Small intestine (tissue), 7 donors: ENCODE data around the gene ZNF407. TPM values are rescaled to one million over a fixed set of nuclear protein-coding genes. Genes with fewer than 3 reads are reported as not detected.
A peak's percentile ranks its signal among the peaks of the same experiment; 100 is the strongest.

Experiments used
- DNase-seq, 2 donors: peaks; one replicate each; pipeline versions ENCODE4 v3.0.0 to v3.0.0-alpha.2; 2013
- FAIRE-seq: peaks from 2 replicates; lab custom pipeline; 2012; peaks lifted over from hg19 to GRCh38; lab: Jason Lieb, UNC
- H3K27ac ChIP-seq, 3 donors: one replicate each; pipeline ENCODE4 v1.5.1; 2013; ENCODE audit warnings: low read length in 2 of 3, mild to moderate bottlenecking in 2 of 3, control low read depth in 1 of 3, inconsistent platforms in 1 of 3, low read depth in 1 of 3, moderate library complexity in 1 of 3
- H3K27me3 ChIP-seq, 3 donors: one replicate each; pipeline ENCODE4 v1.6.1; 2013; ENCODE audit warnings: low read length in 3 of 3, inconsistent platforms in 1 of 3; ENCODE audit not compliant: control insufficient read depth in 3 of 3, insufficient read depth in 3 of 3
- H3K36me3 ChIP-seq, 3 donors: one replicate each; pipeline ENCODE4 v1.6.1; 2013; ENCODE audit warnings: low read length in 3 of 3, inconsistent platforms in 1 of 3, low read depth in 1 of 3, mild to moderate bottlenecking in 1 of 3, moderate library complexity in 1 of 3; ENCODE audit not compliant: control insufficient read depth in 3 of 3, insufficient read depth in 2 of 3
- H3K4me1 ChIP-seq, 3 donors: one replicate each; pipeline ENCODE4 v1.6.1; 2013; ENCODE audit warnings: low read length in 2 of 3, inconsistent platforms in 1 of 3, low read depth in 1 of 3, mild to moderate bottlenecking in 1 of 3, moderate library complexity in 1 of 3; ENCODE audit not compliant: control insufficient read depth in 3 of 3, insufficient read depth in 2 of 3
- H3K4me3 ChIP-seq, 3 donors: one replicate each; pipeline ENCODE4 v1.5.1; 2013; ENCODE audit warnings: low read length in 3 of 3, control low read depth in 1 of 3, inconsistent platforms in 1 of 3, low read depth in 1 of 3, mild to moderate bottlenecking in 1 of 3, moderate library complexity in 1 of 3
- H3K9me3 ChIP-seq, 2 donors: one replicate each; pipeline ENCODE4 v1.6.1; 2013; ENCODE audit warnings: low read depth in 1 of 2, low read length in 1 of 2; ENCODE audit not compliant: control insufficient read depth in 2 of 2, insufficient read depth in 1 of 2
- WGBS, 3 donors: extraction: QIAGEN DNeasy Blood & Tissue Kit; methylation state at CpG; one replicate each; pipeline ENCODE4 v1.1.7; 2013; 5-methylcytosine and 5-hydroxymethylcytosine counted together
- polyA plus RNA-seq, 4 donors: library from polyadenylated mRNA; stranded (reverse) in 3 of 4; unstranded in 1 of 4; fragments of 200-250 nt in 3 of 4; fragments of 120-200 nt in 1 of 4; gene quantifications; one replicate each; pipeline versions ENCODE4 v1.2.1 to v1.2.3, GENCODE V29; 2013
- donor health status: healthy with polysubstance abuse.
- donor health status: control.
- donor health status: control.
- donor health status: Bipolar disorder and iron deficiency.
- donor health status: healthy.

Gene ZNF407
- polyA plus RNA-seq, 4 donors = 2.7 to 6.3 (median 4.0) TPM

DNA sequence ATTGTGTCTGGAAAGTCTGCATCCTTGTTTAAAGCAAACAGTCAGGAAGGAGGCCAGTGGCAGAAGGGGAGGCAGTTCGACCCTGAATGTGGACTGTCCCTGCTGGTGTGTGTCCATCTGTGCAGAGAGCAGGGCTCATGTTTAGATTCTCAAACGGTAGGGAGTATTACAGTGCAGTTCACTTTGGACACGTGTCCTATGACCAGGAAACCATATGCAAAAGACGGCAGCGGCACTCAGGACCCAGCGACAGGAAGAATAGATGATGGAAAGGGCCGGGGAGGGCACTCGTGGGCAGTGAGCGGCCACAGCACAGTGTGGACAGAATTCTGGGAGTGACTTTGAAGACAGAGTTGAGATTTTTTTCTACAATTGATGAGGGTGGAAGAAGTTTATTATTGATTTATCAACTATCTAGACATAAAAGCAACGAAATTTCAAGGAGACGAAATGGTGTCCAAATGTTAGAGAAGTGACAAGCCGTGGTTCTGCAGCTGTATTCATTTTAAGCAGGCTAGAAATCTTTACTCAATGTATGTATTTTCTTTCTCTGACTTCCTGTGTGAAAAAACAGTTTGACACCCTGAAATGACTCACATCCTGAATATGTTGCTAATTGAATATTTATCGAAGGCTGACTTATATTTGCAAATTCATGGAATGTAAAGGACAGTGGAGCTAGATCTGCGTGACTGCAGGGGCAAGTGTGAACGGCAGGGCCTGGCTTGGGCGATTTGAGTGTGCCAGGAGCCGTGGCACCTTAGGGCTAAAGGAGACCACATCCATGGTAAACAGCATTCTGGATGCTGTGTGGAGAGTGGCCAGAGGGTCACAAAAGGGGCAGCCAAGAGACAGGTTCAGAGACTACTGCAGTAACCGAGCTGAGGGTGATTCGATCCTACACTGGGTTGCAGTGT lies 397.1 kb downstream of the ZNF407 start:
- H3K4me1 ChIP-seq = no peaks in the 10 kb centered on the region
- H3K27me3 ChIP-seq = no peaks in the 10 kb centered on the region
- FAIRE-seq = no peak
- peaks cover 0 to 2% (median 0%) of the 10 kb centered on the region in 3 donors for H3K36me3 ChIP-seq
- DNase-seq = no peak
- H3K4me3 ChIP-seq = no peak overlapping the region
- H3K27ac ChIP-seq = peak overlapping the region in 1 of 3 donors; percentile 77
- WGBS, 3 donors = 62 to 81% (median 64%) methylated on average over 19 of the region's 19 CpGs
- H3K9me3 ChIP-seq = no peaks in the 10 kb centered on the region

DNA sequence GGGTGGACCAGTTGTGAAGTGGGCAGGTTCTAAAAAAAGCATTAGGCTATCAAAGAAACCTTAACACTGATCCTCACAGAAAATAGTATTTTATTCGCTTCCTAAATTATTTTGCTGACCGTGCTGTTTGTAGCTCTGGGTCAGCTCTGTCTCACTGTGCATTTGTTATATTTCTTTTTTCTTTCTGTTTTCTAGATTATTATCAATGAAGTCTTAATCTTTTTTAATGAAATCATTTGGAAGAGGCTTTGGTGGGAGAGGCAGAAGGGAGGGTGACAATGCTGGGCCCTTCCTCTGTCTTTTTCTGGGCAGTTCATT lies 397.7 kb downstream of the ZNF407 start:
- DNase-seq (no peak), FAIRE-seq (no peak)
- Histone ChIP-seq H3K27ac (peak overlapping the region in 1 of 3 donors; percentile 77), H3K27me3 (no peaks in the 10 kb centered on the region), H3K36me3 (peaks cover 0 to 2% (median 0%) of the 10 kb centered on the region in 3 donors), H3K9me3 (no peaks in the 10 kb centered on the region), H3K4me3 (no peak overlapping the region), H3K4me1 (no peaks in the 10 kb centered on the region)
- WGBS, 3 donors = 79 to 92% (median 83%) methylated on average over 2 of the region's 2 CpGs

DNA sequence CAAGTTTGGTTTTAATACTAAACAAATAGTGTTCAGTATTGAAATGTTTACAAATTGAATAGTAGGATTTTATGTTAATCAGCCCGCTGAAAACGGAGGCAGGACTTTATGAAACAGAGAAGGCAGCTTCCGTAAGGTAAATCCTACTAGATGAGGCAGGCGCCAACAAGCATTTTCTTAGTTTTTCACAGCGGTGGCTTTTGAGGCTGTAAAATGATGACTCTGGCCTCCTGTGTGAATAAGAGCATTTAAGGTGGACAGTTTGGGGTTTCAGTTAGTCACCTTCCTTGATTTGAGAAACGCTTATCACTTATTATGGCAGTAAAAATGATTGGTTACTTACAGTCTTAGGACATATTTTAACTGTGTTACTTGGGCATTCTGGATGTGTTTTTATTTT lies 398.4 kb downstream of the ZNF407 start:
- DNase-seq = no peak
- no peaks in the 10 kb centered on the region for H3K4me1 ChIP-seq
- H3K9me3 ChIP-seq = no peaks in the 10 kb centered on the region
- H3K27me3 ChIP-seq = no peaks in the 10 kb centered on the region
- no peak overlapping the region for H3K27ac ChIP-seq
- FAIRE-seq = no peak
- 89 to 93% (median 91%) methylated on average over 6 of the region's 6 CpGs for WGBS, 3 donors
- peaks cover 0 to 2% (median 0%) of the 10 kb centered on the region in 3 donors for H3K36me3 ChIP-seq
- no peak overlapping the region for H3K4me3 ChIP-seq

DNA sequence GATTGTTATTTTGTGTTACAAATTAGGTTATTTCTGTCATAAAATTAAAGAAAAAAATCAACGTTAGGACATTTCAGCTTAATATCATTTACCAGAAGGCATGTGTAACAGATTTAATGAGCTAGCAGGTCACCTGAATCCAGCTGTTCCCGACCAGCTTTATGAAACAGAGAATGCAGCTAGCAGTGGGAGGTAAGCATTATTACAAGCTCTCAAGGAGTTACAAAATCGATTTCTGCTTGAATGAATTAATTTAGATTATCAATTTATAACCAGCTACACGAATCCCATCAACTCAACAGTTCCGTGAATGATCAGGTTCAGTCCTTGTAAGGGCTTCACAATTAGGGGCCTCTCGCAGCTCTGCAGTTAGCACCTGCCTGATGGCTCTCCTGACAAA lies 399.3 kb downstream of the ZNF407 start:
- no peaks in the 10 kb centered on the region for H3K4me1 ChIP-seq
- no peaks in the 10 kb centered on the region for H3K9me3 ChIP-seq
- H3K27me3 ChIP-seq = no peaks in the 10 kb centered on the region
- no peak overlapping the region for H3K4me3 ChIP-seq
- H3K36me3 ChIP-seq = peaks cover 0 to 2% (median 0%) of the 10 kb centered on the region in 3 donors
- DNase-seq = no peak
- no peak for FAIRE-seq
- no peak overlapping the region for H3K27ac ChIP-seq
- 88 to 93% (median 92%) methylated on average over 6 of the region's 6 CpGs for WGBS, 3 donors

DNA sequence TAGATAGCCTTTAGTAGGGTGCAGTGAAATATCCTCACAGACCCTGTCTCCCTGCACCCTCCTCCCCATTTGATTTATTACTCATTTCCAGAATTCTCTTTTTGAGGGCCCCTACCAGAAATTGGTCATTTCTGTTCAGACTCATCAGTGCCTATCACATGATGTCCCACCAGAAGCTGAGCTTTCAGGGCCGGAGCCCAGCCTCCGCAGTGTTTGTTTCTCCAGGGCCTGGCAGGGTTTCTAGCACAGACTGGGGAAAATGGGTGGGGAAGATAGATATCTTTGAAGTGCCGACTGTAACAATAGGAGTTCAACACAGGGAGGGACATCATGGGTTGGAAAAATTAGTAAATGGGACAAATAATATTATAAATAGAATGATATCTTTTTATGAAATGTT lies 403.2 kb downstream of the ZNF407 start:
- Histone ChIP-seq H3K4me3 (no peak overlapping the region), H3K36me3 (peaks cover 0 to 2% (median 0%) of the 10 kb centered on the region in 3 donors), H3K27ac (no peak overlapping the region), H3K9me3 (no peaks in the 10 kb centered on the region), H3K27me3 (no peaks in the 10 kb centered on the region), H3K4me1 (no peaks in the 10 kb centered on the region)
- DNase-seq = no peak
- FAIRE-seq = no peak
- WGBS, 3 donors = 73 to 78% (median 75%) methylated on average over 3 of the region's 3 CpGs

DNA sequence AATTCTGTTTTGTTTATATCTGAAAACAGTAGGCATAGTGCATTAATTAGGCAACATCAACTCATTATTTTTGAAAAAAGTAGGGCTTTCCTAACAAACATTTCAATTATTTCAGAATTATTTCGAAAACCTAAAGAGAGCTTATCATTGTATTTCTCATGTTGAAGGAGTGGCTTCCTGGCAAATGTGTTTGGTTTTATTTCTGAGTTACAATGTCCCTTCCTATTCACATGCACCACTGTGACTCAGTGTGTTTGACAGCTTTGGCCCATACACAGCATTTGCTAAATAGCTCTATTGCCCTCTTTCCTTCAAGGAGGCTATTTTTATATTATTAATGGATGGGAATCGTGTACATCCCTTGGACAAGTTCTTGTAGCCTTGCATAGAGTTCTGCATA lies 405.4 kb downstream of the ZNF407 start:
- DNase-seq = no peak
- no peaks in the 10 kb centered on the region for H3K9me3 ChIP-seq
- H3K27ac ChIP-seq = no peak overlapping the region
- H3K27me3 ChIP-seq = no peaks in the 10 kb centered on the region
- 77 to 96% (median 89%) methylated on average over 2 of the region's 2 CpGs for WGBS, 3 donors
- FAIRE-seq = no peak
- H3K4me3 ChIP-seq = no peak overlapping the region
- H3K4me1 ChIP-seq = no peaks in the 10 kb centered on the region
- no peaks in the 10 kb centered on the region for H3K36me3 ChIP-seq

DNA sequence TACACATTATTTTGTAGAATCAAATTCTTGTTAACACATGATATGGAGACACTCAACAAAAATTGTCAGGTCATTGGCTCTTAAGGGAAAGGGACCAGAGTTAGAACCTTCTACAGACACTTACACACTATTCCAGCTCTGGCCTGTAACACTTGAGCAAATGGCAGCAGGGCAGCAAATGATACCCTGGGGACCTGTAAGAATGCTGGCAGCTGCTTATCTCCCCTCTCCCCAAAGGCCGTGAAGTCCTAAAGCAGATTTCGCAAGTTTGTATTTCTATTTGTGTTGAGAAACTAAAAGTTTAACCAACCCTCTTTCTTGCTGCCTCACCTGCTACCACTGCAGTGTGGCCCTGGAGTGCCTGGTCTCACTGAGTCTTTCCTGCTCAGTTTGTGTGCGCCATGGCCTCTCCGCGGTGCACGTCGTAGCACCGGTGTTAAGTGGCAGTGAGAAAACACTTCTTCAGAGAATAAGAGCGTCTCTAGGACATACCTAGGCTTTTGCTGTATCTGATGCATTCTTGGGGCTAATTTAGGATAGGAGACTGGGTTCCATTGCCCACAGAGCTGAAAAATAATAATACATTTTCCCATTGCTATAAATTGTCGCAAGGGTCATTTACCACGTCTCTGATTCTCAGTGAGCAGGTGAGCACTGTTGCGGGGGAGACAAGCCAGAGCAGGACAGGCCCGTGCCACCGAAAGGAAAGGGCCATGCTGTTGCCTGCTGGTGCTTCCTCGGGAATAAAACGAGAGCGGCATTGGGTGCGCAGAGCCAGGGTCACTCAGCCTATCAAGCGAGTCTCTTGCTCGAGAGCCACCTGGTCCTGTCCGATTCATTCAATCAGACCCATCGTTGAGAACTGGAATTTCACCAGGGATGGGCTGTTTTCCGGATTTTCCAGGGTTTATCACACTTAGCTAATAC lies 406.4 kb downstream of the ZNF407 start:
- WGBS, 3 donors = 94 to 97% (median 95%) methylated on average over 23 of the region's 23 CpGs
- H3K27ac ChIP-seq = no peak overlapping the region
- DNase-seq (no peak), FAIRE-seq (no peak)
- H3K36me3 ChIP-seq = no peaks in the 10 kb centered on the region
- no peaks in the 10 kb centered on the region for H3K27me3 ChIP-seq
- H3K4me3 ChIP-seq = no peak overlapping the region
- H3K9me3 ChIP-seq = no peaks in the 10 kb centered on the region
- no peaks in the 10 kb centered on the region for H3K4me1 ChIP-seq

DNA sequence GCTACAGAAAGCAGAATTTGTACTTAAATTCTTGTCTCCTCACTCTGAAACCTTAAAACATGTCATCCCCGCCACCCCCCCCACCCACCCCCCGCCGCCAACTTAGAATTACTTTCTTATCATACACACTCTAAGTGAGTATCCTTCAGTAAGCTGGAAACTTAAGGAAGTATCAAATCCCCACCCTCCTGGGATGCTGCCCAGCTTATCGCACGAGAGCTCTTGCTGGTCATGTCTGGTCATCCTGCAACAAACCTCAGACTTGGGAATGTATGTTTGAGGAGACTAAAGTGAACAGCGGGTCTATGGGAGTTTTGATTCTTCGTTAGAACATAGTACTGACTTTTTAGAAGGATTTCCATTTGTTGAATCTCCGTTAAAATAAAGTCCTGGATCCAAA lies 408.0 kb downstream of the ZNF407 start:
- Histone ChIP-seq H3K4me3 (no peak overlapping the region), H3K9me3 (no peaks in the 10 kb centered on the region), H3K36me3 (no peaks in the 10 kb centered on the region), H3K27ac (no peak overlapping the region), H3K4me1 (no peaks in the 10 kb centered on the region), H3K27me3 (no peaks in the 10 kb centered on the region)
- 78 to 88% (median 87%) methylated on average over 8 of the region's 8 CpGs for WGBS, 3 donors
- DNase-seq (no peak), FAIRE-seq (no peak)
